ENCODE results near the gene DPF1. TPM values are rescaled to one million over a fixed set of nuclear protein-coding genes. Genes with fewer than 3 reads are reported as not detected.

DPF1 gene
- total RNA-seq, 1 donor from 2014 or later, result 0.49 TPM

DNA sequence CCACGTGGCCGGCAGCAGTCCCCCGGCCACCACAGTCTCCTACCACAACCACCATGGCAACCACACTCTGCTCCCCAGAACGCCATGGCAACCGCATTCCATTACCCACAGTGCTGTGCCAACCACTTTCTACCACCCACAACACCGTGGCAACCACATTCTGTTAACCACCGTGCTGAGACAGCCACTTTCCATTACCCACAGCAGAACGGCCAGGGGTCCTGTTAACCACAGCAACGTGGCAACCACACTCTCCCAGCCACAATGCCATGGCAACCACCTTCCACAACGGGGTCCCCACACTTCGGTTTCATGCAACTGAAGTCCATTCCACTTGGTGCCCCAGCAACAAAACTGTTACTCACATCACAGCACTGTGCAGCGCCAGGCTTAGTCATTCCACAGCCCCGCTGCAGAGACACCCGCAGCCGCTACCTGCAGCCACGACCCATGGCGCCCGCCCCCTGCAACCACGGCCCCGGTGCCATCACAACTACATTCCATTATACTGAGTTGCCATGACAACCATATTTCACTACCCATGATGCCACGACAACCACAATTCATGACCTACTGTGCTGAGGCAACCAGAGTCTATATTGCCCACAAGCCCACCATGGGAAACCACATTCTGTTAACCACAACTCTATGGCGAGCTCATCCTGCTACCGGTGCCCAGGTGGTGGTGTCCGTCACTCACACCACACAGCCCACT is 10.0 kb downstream of the DPF1 start:
- no peak for DNase-seq
- peaks cover 94% of the 10 kb centered on the region for H3K27me3 ChIP-seq (ENCODE audit: low read depth)
- no peak overlapping the region for H3K4me3 ChIP-seq
- H3K4me1 ChIP-seq, result peaks cover 27% of the 10 kb centered on the region
- TF ChIP-seq, protein P1, sequence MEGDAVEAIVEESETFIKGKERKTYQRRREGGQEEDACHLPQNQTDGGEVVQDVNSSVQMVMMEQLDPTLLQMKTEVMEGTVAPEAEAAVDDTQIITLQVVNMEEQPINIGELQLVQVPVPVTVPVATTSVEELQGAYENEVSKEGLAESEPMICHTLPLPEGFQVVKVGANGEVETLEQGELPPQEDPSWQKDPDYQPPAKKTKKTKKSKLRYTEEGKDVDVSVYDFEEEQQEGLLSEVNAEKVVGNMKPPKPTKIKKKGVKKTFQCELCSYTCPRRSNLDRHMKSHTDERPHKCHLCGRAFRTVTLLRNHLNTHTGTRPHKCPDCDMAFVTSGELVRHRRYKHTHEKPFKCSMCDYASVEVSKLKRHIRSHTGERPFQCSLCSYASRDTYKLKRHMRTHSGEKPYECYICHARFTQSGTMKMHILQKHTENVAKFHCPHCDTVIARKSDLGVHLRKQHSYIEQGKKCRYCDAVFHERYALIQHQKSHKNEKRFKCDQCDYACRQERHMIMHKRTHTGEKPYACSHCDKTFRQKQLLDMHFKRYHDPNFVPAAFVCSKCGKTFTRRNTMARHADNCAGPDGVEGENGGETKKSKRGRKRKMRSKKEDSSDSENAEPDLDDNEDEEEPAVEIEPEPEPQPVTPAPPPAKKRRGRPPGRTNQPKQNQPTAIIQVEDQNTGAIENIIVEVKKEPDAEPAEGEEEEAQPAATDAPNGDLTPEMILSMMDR (IDR thresholded peaks at IDR 0.05; ENCODE audit: borderline replicate concordance), result no peak
- H3K36me3 ChIP-seq, result no peaks in the 10 kb centered on the region
- intact Hi-C loops (cut with micrococcal nuclease), result no loop called here
- no peaks in the 10 kb centered on the region for H3K9me3 ChIP-seq (replicated peaks)
- H3K27ac ChIP-seq (replicated peaks), result no peak overlapping the region

DNA sequence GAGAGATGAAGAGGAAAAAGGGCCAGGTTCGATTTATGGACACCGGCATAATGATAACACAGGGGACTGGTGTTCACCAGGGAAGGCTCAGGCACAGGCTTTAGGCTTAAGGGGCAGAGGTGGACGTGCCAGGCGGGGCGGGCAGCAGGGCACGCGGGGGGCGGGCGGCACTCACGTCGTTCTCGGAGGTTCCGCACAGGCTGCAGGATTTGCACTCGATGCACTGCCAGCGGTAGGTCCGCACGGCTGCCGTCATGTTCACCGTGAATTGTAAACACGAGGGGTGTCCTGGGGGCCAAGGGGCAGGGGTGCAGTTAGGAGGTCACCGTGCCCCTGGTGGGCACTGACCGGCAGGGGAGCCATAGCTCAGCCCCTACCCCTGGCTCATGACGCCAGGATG is 10.6 kb downstream of the DPF1 start:
- no peaks in the 10 kb centered on the region for H3K36me3 ChIP-seq
- H3K27ac ChIP-seq (replicated peaks), result no peak overlapping the region
- no peaks in the 10 kb centered on the region for H3K9me3 ChIP-seq (replicated peaks)
- H3K4me1 ChIP-seq, result peaks cover 33% of the 10 kb centered on the region
- intact Hi-C loops (cut with micrococcal nuclease), result no loop called here
- DNase-seq, result no peak
- TF ChIP-seq, protein P1 (IDR thresholded peaks at IDR 0.05; ENCODE audit: borderline replicate concordance), result no peak
- peaks cover 94% of the 10 kb centered on the region for H3K27me3 ChIP-seq (ENCODE audit: low read depth)
- H3K4me3 ChIP-seq, result no peak overlapping the region

DNA sequence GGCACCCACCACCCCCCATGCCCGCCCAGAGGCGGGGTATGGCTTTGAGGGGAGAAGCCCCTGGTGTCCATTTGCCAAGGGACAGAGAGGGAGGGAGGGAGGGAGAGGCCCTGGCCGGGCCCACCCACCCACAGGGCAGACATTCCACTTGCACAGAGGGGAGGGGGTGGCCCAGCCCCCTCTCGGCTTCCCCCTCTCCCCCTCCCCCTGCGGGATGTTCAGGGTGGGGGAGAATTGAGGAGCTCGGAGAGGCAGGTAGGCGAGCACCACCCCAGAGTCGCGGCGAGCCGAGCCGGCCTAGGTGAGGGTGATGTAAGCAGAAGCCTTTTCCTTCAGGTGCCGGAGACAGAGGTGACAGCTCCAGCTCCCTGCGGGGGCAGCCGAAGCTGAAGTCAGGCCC is 12.3 kb downstream of the DPF1 start:
- no peak for DNase-seq
- TF ChIP-seq, protein P1 (IDR thresholded peaks at IDR 0.05; ENCODE audit: borderline replicate concordance), result no peak
- Histone ChIP-seq H3K9me3 (replicated peaks) (no peaks in the 10 kb centered on the region), H3K27ac (replicated peaks) (no peak overlapping the region), H3K4me3 (no peak overlapping the region), H3K4me1 (peaks cover 33% of the 10 kb centered on the region), H3K27me3 (ENCODE audit: low read depth) (peaks cover 92% of the 10 kb centered on the region), H3K36me3 (peaks cover 10% of the 10 kb centered on the region)
- intact Hi-C loops (cut with micrococcal nuclease), result no loop called here

DNA sequence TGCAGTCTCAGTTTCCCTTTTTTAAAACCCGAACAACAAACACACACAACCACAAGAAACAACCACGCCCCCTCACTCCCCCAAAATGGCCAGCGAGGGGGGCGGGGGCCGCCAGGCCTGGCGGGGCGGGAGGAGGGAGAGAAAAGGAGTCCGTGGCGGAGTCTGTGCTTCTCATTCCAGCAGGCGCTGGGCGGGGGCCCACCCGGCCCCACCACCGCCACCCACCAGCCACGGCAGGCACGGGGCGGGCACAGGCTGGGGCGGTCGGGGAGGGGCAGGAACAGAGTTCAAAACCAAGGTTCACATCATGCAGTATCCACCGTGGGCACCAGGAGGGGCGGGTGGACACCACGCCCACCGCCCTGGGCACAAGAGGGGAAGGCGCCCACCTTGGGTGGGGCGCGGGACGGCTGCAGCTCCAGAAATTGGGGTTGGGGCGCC is 12.9 kb downstream of the DPF1 start:
- TF ChIP-seq, protein P1 (IDR thresholded peaks at IDR 0.05; ENCODE audit: borderline replicate concordance), result no peak
- Histone ChIP-seq H3K27me3 (ENCODE audit: low read depth) (peaks cover 91% of the 10 kb centered on the region), H3K36me3 (peaks cover 16% of the 10 kb centered on the region), H3K4me3 (peak overlapping the region; percentile 55), H3K9me3 (replicated peaks) (no peaks in the 10 kb centered on the region), H3K4me1 (peaks cover 33% of the 10 kb centered on the region), H3K27ac (replicated peaks) (no peak overlapping the region)
- DNase-seq, result no peak
- intact Hi-C loops (cut with micrococcal nuclease), result no loop called here

DNA sequence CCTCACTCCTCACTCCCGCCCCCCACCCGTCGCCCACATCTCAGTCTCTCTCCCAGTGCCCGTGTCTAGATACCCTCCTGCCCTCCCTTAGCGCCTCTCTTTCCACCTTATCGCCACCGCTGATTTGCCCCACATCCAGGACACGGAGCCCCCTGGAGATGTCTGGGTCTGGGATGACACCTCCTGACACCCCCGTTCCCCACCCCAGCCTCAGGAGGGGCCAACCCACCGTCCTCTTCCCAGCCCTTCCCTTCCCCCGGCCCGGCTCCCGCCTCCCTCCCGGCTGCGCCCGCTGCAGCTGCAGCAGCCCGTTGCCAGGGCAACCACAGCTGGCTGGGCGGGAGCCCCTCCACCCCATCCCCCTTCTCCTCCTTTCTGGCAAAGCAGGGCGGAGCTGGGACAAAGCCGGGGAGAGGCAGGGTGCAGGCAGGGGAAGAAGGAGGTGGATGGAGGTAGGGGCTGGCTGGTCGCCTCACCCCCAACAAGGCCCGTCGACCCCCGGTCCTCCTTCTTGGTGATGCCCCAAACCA is 13.5 kb downstream of the DPF1 start:
- Histone ChIP-seq H3K27ac (replicated peaks) (peak overlapping the region; percentile 83), H3K36me3 (peaks cover 19% of the 10 kb centered on the region), H3K27me3 (ENCODE audit: low read depth) (peaks cover 87% of the 10 kb centered on the region), H3K9me3 (replicated peaks) (no peaks in the 10 kb centered on the region), H3K4me3 (peak overlapping the region; percentile 55), H3K4me1 (peaks cover 33% of the 10 kb centered on the region)
- intact Hi-C loops (cut with micrococcal nuclease), result no loop called here
- TF ChIP-seq, protein P1 (IDR thresholded peaks at IDR 0.05; ENCODE audit: borderline replicate concordance), result no peak
- DNase-seq, result peak; percentile 74
